Endothelial cell of umbilical vein (primary cell): Measurements from ENCODE around the gene OR2T12. TPM values are rescaled to one million over a fixed set of nuclear protein-coding genes. Genes with fewer than 3 reads are reported as not detected.
"Not testable (repeated sequence)": the region's sequence is repeated elsewhere in the genome, so short reads cannot be mapped to it uniquely, and the experiment has no call there.

ENCODE experiments used
- BruUV-seq: library from RNA; stranded (reverse); fragments of 400-500 nt; replicated peaks from 2 replicates; lab custom pipeline; 2021; lab: Mats Ljungman, UMichigan
- CTCF ChIA-PET: fragments of 300-600, 350-600 bp; sonication (Branson Sonifier 250); formaldehyde crosslinking; loops from one replicate; lab custom pipeline; 2021; ENCODE audit warnings: antibody characterized with exemption, inconsistent platforms; lab: Charles Lee
- POLR2A ChIA-PET: fragments of 300-600, 350-600 bp; sonication (Branson Sonifier 250); formaldehyde crosslinking; loops from one replicate; lab custom pipeline; 2021; ENCODE audit warnings: antibody characterized with exemption, inconsistent platforms; lab: Charles Lee
- DNase-seq: peaks from one replicate; pipeline ENCODE4 v3.0.0-alpha.2; 2011; ENCODE audit warnings: low read depth, low spot score
- FAIRE-seq: peaks from 2 replicates; lab custom pipeline; 2011; peaks lifted over from hg19 to GRCh38; lab: Jason Lieb, UNC
- H2AFZ ChIP-seq: 2 replicates; pipeline ENCODE4 v1.6.0; 2012; ENCODE audit warnings: low read depth, low read length, control low read depth, inconsistent platforms
- H3K27ac ChIP-seq: 2 replicates; pipeline ENCODE4 v1.5.1; 2011; ENCODE audit warnings: low read depth, mild to moderate bottlenecking, control low read depth, low read length, moderate library complexity; ENCODE audit not compliant: insufficient read depth
- H3K27me3 ChIP-seq, 2 experiments: 2 replicates each; pipeline versions ENCODE4 v1.6.0 to v1.6.1; 2011; ENCODE audit warnings: low read length in 2 of 2, mixed read lengths in 1 of 2; ENCODE audit not compliant: control insufficient read depth in 2 of 2, insufficient read depth in 2 of 2
- H3K36me3 ChIP-seq, 2 experiments: 2 replicates in 1 of 2; 3 replicates in 1 of 2; pipeline ENCODE4 v1.5.1; 2011; ENCODE audit warnings: low read length in 2 of 2, mild to moderate bottlenecking in 1 of 2, moderate library complexity in 1 of 2; ENCODE audit not compliant: control insufficient read depth in 2 of 2, insufficient read depth in 2 of 2; ENCODE audit errors: extremely low read depth in 1 of 2
- H3K4me1 ChIP-seq: 3 replicates; pipeline ENCODE4 v1.5.1; 2011; ENCODE audit warnings: mild to moderate bottlenecking, low read length; ENCODE audit not compliant: control insufficient read depth, insufficient read depth; ENCODE audit errors: extremely low read depth
- H3K4me2 ChIP-seq: 2 replicates; pipeline ENCODE4 v1.6.1; 2011; ENCODE audit warnings: low read length, control low read depth, mixed read lengths; ENCODE audit not compliant: insufficient read depth
- H3K4me3 ChIP-seq, 3 experiments: fragments of 200-600 bp in 1 of 3; sonication (generic), shearing (Covaris generic) in 1 of 3; replicated peaks in 1 of 3; 2 replicates each; pipeline ENCODE4 v1.5.1; 2011 to 2016; ENCODE audit warnings: control low read depth in 3 of 3, low read length in 3 of 3, mild to moderate bottlenecking in 2 of 3, inconsistent platforms in 1 of 3, low read depth in 1 of 3, moderate library complexity in 1 of 3; ENCODE audit not compliant: insufficient read depth in 1 of 3
- H3K79me2 ChIP-seq: 2 replicates; pipeline ENCODE4 v1.6.0; 2012; ENCODE audit warnings: low read length, inconsistent platforms; ENCODE audit not compliant: control insufficient read depth, insufficient read depth
- H3K9ac ChIP-seq: replicated peaks from 2 replicates; pipeline ENCODE3; 2011; ENCODE audit warnings: low read length, control low read depth; ENCODE audit not compliant: insufficient read depth; ENCODE audit errors: extremely low read depth
- H3K9me1 ChIP-seq: replicated peaks from 3 replicates; pipeline ENCODE4 v1.6.0; 2011; ENCODE audit warnings: mild to moderate bottlenecking, low read length; ENCODE audit not compliant: control insufficient read depth, insufficient read depth; ENCODE audit errors: extremely low read depth
- H3K9me3 ChIP-seq: replicated peaks from 2 replicates; pipeline ENCODE4 v1.5.1; 2012; ENCODE audit warnings: low read length, inconsistent platforms; ENCODE audit not compliant: control insufficient read depth, insufficient read depth
- H4K20me1 ChIP-seq: replicated peaks from 2 replicates; pipeline ENCODE3; 2011; ENCODE audit warnings: mild to moderate bottlenecking, low read length; ENCODE audit not compliant: control insufficient read depth, insufficient read depth; ENCODE audit errors: extremely low read depth
- FOS ChIP-seq: IDR thresholded peaks from 2 replicates; pipeline ENCODE4 v1.6.1; 2011; ENCODE audit warnings: mild to moderate bottlenecking, low read length, moderate library complexity, borderline replicate concordance; ENCODE audit not compliant: insufficient read depth
- GATA2 ChIP-seq: IDR thresholded peaks from 2 replicates; pipeline ENCODE4 v1.7.0; 2011; ENCODE audit warnings: low read depth, mild to moderate bottlenecking, moderate library complexity, mixed read lengths, low read length; ENCODE audit not compliant: insufficient read length, insufficient read depth
- JUN ChIP-seq: IDR thresholded peaks from 2 replicates; pipeline ENCODE4 v1.6.1; 2011; ENCODE audit warnings: borderline replicate concordance, low read depth; ENCODE audit not compliant: insufficient read length, insufficient read depth
- MAX ChIP-seq: IDR thresholded peaks from 2 replicates; pipeline ENCODE4 v1.6.1; 2011; ENCODE audit not compliant: insufficient read depth, insufficient read length
- POLR2AphosphoS5 ChIP-seq: IDR thresholded peaks from 2 replicates; pipeline ENCODE4 v1.6.1; 2012; ENCODE audit warnings: low read depth, mild to moderate bottlenecking, control low read depth, low read length, moderate library complexity; ENCODE audit not compliant: insufficient read depth
- dilution Hi-C: fragments of 300-500 bp; cut with MboI; formaldehyde crosslinking; loops from one replicate; pipeline ENCODE4 v1.15.0; 2019; ENCODE audit warnings: low sequenced_read_pairs; ENCODE audit not compliant: extremely low pct_ligation_motif_present
- intact Hi-C: fragments of 100-400 bp; cut with micrococcal nuclease; formaldehyde crosslinking; loops from one replicate; pipeline ENCODE4 v1.10.0; 2022
- polyA plus RNA-seq, 4 experiments: library from polyadenylated mRNA; depleted of rRNA in 3 of 4; stranded (reverse) in 3 of 4; unstranded in 1 of 4; fragments of >200 nt; gene quantifications; 2 replicates each; pipeline versions ENCODE4 v1.2.1 to v1.2.3, GENCODE V29; 2011 to 2012; ENCODE audit warnings: missing spikeins in 1 of 4
- total RNA-seq: library from RNA; stranded (reverse); gene quantifications from 2 replicates; pipeline ENCODE4 v1.2.3, GENCODE V29; 2021

OR2T12 gene
- total and polyA plus RNA-seq, 2 donors (not counting 3 experiments of a cell fraction or from before 2014, with no cell fraction given): not detected

DNA sequence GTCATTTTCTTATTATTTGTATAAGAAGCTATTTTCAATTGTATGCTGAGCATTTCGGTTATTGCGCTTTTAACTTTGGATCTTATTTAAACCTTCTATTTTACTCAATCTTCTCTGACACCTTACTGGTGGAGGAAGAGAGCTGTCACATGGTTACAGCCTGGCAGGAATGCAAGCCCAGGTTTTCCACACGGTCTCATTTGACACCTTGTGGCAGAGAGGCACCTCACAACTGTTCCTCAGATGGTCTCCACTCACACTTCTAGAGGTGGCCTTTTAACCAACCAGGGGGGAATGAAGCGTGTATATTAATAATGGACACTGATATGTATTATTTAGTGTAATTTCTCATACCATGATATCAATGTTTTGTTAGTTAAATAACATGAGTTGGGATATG is 35.0 kb downstream of the OR2T12 start:
- no peak overlapping the region for H3K4me3 ChIP-seq
- H3K4me1 ChIP-seq: no peaks in the 10 kb centered on the region
- no peak overlapping the region for H3K4me2 ChIP-seq
- dilution Hi-C loops: no loop called here
- no peak for DNase-seq
- no peaks in the 10 kb centered on the region for H3K36me3 ChIP-seq
- ChIA-PET CTCF (no interaction called here), POLR2A (no interaction called here)
- BruUV-seq: no TSS peak
- H3K27me3 ChIP-seq: no peaks in the 10 kb centered on the region
- no peak overlapping the region for H3K27ac ChIP-seq
- intact Hi-C loops: no loop called here
- H3K9me3 ChIP-seq: no peaks in the 10 kb centered on the region
- H4K20me1 ChIP-seq: no peaks in the 10 kb centered on the region
- H3K79me2 ChIP-seq: no peaks in the 10 kb centered on the region
- no peaks in the 10 kb centered on the region for H3K9me1 ChIP-seq
- TF ChIP-seq GATA2: no peak
- no peak for TF ChIP-seq JUN
- no peak for TF ChIP-seq FOS
- no peak for TF ChIP-seq MAX
- TF ChIP-seq POLR2AphosphoS5: no peak
- FAIRE-seq: no peak
- H3K9ac ChIP-seq: no peak overlapping the region
- no peak overlapping the region for H2AFZ ChIP-seq

- H3K79me2 ChIP-seq, intact Hi-C loops, H3K4me2 ChIP-seq, BruUV-seq, H4K20me1 ChIP-seq, H3K9ac ChIP-seq, H2AFZ ChIP-seq, DNase-seq, H3K36me3 ChIP-seq, FAIRE-seq, H3K27ac ChIP-seq, dilution Hi-C loops, H3K9me3 ChIP-seq, H3K4me1 ChIP-seq, H3K4me3 ChIP-seq, POLR2A ChIA-PET, H3K27me3 ChIP-seq, H3K9me1 ChIP-seq, CTCF ChIA-PET: not testable (repeated sequence)
These were observed 43.9 kb downstream of the OR2T12 start for GRCh38 chr1:248259309-248259708.
